Measurements from ENCODE around the gene TRMO.

DNA sequence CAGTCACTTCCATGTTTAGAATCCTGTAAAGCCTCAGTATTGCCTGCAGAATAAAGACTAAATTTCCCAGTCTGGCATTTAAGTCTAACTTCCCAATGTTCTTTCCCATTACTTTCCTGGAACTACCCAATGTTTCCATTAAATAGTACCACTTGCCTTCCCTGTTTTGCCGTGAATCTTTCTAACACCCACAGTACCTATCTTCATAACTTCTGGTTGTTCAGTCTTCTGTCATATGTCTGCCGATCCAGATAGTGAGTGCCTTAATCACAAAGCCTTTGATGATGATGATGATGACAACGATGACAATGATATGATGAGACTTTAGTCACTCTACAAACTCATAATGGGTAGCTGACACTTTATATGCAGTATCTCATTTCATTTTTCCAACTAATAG is 22.3 kb upstream of the TRMO start:
- TF ChIP-seq, protein P1, sequence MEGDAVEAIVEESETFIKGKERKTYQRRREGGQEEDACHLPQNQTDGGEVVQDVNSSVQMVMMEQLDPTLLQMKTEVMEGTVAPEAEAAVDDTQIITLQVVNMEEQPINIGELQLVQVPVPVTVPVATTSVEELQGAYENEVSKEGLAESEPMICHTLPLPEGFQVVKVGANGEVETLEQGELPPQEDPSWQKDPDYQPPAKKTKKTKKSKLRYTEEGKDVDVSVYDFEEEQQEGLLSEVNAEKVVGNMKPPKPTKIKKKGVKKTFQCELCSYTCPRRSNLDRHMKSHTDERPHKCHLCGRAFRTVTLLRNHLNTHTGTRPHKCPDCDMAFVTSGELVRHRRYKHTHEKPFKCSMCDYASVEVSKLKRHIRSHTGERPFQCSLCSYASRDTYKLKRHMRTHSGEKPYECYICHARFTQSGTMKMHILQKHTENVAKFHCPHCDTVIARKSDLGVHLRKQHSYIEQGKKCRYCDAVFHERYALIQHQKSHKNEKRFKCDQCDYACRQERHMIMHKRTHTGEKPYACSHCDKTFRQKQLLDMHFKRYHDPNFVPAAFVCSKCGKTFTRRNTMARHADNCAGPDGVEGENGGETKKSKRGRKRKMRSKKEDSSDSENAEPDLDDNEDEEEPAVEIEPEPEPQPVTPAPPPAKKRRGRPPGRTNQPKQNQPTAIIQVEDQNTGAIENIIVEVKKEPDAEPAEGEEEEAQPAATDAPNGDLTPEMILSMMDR (IDR thresholded peaks at IDR 0.05; ENCODE audit: low read depth, low read length, poor library complexity, severe bottlenecking): no peak
- no peak for TF ChIP-seq EZH2phosphoT487 (IDR thresholded peaks at IDR 0.05; ENCODE audit: borderline replicate concordance, low read length)

All from DOHH2 (cell line).